HepG2 (cell line): Measurements from ENCODE around the gene ABHD4.

ENCODE experiments used
- ARID4A ChIP-seq: sonication (generic); formaldehyde crosslinking; IDR thresholded peaks from 2 replicates; pipeline ENCODE4 v1.5.0; 2020; ENCODE audit warnings: mild to moderate bottlenecking, missing genetic modification reagents, borderline replicate concordance
- ATF6 ChIP-seq: sonication (generic); formaldehyde crosslinking; conservative IDR thresholded peaks from 2 replicates; pipeline ENCODE4 v1.4.0; 2020; ENCODE audit warnings: missing genetic modification reagents
- CTCF ChIP-seq: sonication (generic); formaldehyde crosslinking; IDR thresholded peaks from 2 replicates; pipeline ENCODE4 v1.5.0; 2020; ENCODE audit warnings: mild to moderate bottlenecking, missing genetic modification reagents, moderate library complexity
- DPF2 ChIP-seq: sonication (generic); formaldehyde crosslinking; IDR thresholded peaks from 2 replicates; pipeline ENCODE4 v1.4.0; 2020; ENCODE audit warnings: mild to moderate bottlenecking, low read depth, missing genetic modification reagents, borderline replicate concordance
- EZH2 ChIP-seq: conservative IDR thresholded peaks from 2 replicates; pipeline ENCODE4 v1.6.1; 2012; ENCODE audit warnings: mild to moderate bottlenecking, low read depth, low read length, moderate library complexity
- GZF1 ChIP-seq: sonication (generic); formaldehyde crosslinking; IDR thresholded peaks from 2 replicates; pipeline ENCODE4 v1.5.1; 2020; ENCODE audit warnings: mild to moderate bottlenecking, missing genetic modification reagents
- SIN3A ChIP-seq: IDR thresholded peaks from 2 replicates; pipeline ENCODE4 v1.6.1; 2011; ENCODE audit warnings: low read depth, mild to moderate bottlenecking, control low read depth, low read length, borderline replicate concordance
- SMAD3 ChIP-seq: sonication (generic); formaldehyde crosslinking; IDR thresholded peaks from 2 replicates; pipeline ENCODE4 v1.4.0; 2020; ENCODE audit warnings: missing genetic modification reagents
- YY1 ChIP-seq: IDR thresholded peaks from 2 replicates; pipeline ENCODE4 v1.6.1; 2011; ENCODE audit warnings: low read length, low read depth, moderate library complexity, mild to moderate bottlenecking; ENCODE audit not compliant: insufficient read depth, insufficient replicate concordance
- TF ChIP-seq, protein P1 (sequence below): sonication (generic); formaldehyde crosslinking; IDR thresholded peaks from 2 replicates; pipeline ENCODE4 v1.4.0; 2020; ENCODE audit warnings: missing genetic modification reagents
- TF ChIP-seq, protein P2 (sequence below): sonication (generic); formaldehyde crosslinking; IDR thresholded peaks from 2 replicates; pipeline ENCODE4 v1.4.0; 2020; ENCODE audit warnings: missing genetic modification reagents

- TF ChIP-seq, protein P1, sequence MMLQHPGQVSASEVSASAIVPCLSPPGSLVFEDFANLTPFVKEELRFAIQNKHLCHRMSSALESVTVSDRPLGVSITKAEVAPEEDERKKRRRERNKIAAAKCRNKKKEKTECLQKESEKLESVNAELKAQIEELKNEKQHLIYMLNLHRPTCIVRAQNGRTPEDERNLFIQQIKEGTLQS (CRISPR knock-in tag), result no peak
- TF ChIP-seq YY1 (no peak), GZF1 (CRISPR knock-in tag) (no peak), CTCF (CRISPR knock-in tag) (no peak), EZH2 (no peak), ARID4A (CRISPR knock-in tag) (no peak), DPF2 (CRISPR knock-in tag) (no peak), SIN3A (no peak), ATF6 (no peak), SMAD3 (CRISPR knock-in tag) (no peak)
- TF ChIP-seq, protein P2, sequence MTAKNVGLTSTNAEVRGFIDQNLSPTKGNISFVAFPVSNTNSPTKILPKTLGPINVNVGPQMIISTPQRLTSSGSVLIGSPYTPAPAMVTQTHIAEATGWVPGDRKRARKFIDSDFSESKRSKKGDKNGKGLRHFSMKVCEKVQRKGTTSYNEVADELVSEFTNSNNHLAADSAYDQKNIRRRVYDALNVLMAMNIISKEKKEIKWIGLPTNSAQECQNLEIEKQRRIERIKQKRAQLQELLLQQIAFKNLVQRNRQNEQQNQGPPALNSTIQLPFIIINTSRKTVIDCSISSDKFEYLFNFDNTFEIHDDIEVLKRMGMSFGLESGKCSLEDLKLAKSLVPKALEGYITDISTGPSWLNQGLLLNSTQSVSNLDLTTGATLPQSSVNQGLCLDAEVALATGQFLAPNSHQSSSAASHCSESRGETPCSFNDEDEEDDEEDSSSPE (CRISPR knock-in tag), result no peak
Observed at GRCh38 chr14:22660654-22661053, 62.6 kb downstream of the ABHD4 start.
